HEK293T (cell line): ENCODE data around the gene SAMD14.

Experiments used
- BHLHE40 ChIP-seq: fragments of 450-650 bp; IDR thresholded peaks from 2 replicates; pipeline ENCODE4 v1.6.1; 2016; ENCODE audit warnings: mild to moderate bottlenecking, moderate library complexity, borderline replicate concordance
- ELF4 ChIP-seq: fragments of 450-650 bp; IDR thresholded peaks from 2 replicates; pipeline ENCODE4 v1.6.1; 2017; ENCODE audit warnings: antibody characterized with exemption
- FOXK2 ChIP-seq: fragments of 450-650 bp; IDR thresholded peaks from 2 replicates; pipeline ENCODE4 v1.6.1; 2016; ENCODE audit warnings: mild to moderate bottlenecking
- FOXM1 ChIP-seq: fragments of 450-650 bp; IDR thresholded peaks from 2 replicates; pipeline ENCODE4 v1.6.1; 2017; ENCODE audit warnings: mild to moderate bottlenecking, borderline replicate concordance
- HDGF ChIP-seq: fragments of 450-650 bp; IDR thresholded peaks from 2 replicates; pipeline ENCODE4 v1.6.1; 2017; ENCODE audit warnings: antibody characterized with exemption, borderline replicate concordance
- LEF1 ChIP-seq: fragments of 450-650 bp; IDR thresholded peaks from 2 replicates; pipeline ENCODE4 v1.6.1; 2017; ENCODE audit warnings: mild to moderate bottlenecking, borderline replicate concordance
- SP1 ChIP-seq: fragments of 450-650 bp; IDR thresholded peaks from 2 replicates; pipeline ENCODE4 v1.6.1; 2017
- SUZ12 ChIP-seq: fragments of 450-650 bp; IDR thresholded peaks from 2 replicates; pipeline ENCODE4 v1.6.1; 2016; ENCODE audit warnings: mild to moderate bottlenecking
- TARDBP ChIP-seq: fragments of 450-650 bp; IDR thresholded peaks from 2 replicates; pipeline ENCODE4 v1.6.1; 2016
- TF ChIP-seq, protein P1 (sequence below): fragments of 450-650 bp; IDR thresholded peaks from 2 replicates; pipeline ENCODE4 v1.6.1; 2016

DNA sequence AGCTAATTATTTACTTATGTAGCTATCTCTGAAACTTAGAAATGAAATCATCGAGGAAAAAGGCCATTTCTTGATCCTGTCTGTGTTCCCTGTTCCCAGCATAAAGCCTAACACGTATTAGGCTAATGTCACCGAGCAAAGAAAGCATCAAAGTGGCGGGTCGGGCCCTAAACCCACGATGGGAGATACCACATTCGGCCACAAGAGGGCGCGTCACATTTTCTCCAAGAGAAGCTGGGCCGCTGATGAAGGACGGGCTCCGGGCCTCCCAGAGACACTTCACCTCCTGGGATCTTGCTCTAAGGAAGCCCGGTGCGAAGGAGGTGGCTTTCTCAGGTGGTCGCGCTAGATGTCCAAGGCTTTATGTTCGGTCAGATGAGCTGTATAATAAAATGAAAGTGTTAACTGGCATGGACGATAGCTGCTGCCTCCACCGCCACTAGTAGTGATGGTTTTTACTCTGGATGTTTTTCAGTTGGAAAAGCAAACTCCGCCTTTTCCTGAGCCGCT is 35.7 kb downstream of the SAMD14 start:
- TF ChIP-seq SP1 (no peak), FOXM1 (no peak), BHLHE40 (no peak), TARDBP (no peak), FOXK2 (no peak), ELF4 (no peak), HDGF (no peak), SUZ12 (no peak), LEF1 (no peak)
- TF ChIP-seq, protein P1, sequence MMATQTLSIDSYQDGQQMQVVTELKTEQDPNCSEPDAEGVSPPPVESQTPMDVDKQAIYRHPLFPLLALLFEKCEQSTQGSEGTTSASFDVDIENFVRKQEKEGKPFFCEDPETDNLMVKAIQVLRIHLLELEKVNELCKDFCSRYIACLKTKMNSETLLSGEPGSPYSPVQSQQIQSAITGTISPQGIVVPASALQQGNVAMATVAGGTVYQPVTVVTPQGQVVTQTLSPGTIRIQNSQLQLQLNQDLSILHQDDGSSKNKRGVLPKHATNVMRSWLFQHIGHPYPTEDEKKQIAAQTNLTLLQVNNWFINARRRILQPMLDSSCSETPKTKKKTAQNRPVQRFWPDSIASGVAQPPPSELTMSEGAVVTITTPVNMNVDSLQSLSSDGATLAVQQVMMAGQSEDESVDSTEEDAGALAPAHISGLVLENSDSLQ = no peak
